CD4-positive, alpha-beta memory T cell (primary cell): ENCODE data around the gene SLC5A1. TPM values are rescaled to one million over a fixed set of nuclear protein-coding genes. Genes with fewer than 3 reads are reported as not detected.
"Not testable (repeated sequence)": the region's sequence is repeated elsewhere in the genome, so short reads cannot be mapped to it uniquely, and the experiment has no call there.

Experiments
- CTCF ChIA-PET: fragments of 350-600 bp; sonication (Branson Sonifier 250); formaldehyde crosslinking; loops from one replicate; lab custom pipeline; 2021; ENCODE audit warnings: inconsistent platforms; ENCODE audit not compliant: partially characterized antibody; lab: Charles Lee
- POLR2A ChIA-PET: fragments of 350-600 bp; sonication (Branson Sonifier 250); formaldehyde crosslinking; loops from one replicate; lab custom pipeline; 2021; ENCODE audit not compliant: partially characterized antibody; lab: Charles Lee
- DNase-seq, 5 donors: peaks; one replicate each; pipeline versions ENCODE4 v3.0.0 to v3.0.0-alpha.2; 2020 to 2022; ENCODE audit warnings: mixed read lengths in 1 of 5
- H3K27ac ChIP-seq: one replicate; pipeline ENCODE4 v1.7.0; 2013; ENCODE audit warnings: low read depth, low read length
- H3K27me3 ChIP-seq: 2 replicates; pipeline ENCODE4 v1.7.0; 2013; ENCODE audit warnings: mild to moderate bottlenecking, low read length, moderate library complexity; ENCODE audit not compliant: insufficient read depth
- H3K36me3 ChIP-seq: 2 replicates; pipeline ENCODE4 v1.7.0; 2013; ENCODE audit warnings: mild to moderate bottlenecking, low read length, moderate library complexity; ENCODE audit not compliant: insufficient read depth
- H3K4me1 ChIP-seq: 2 replicates; pipeline ENCODE4 v1.7.0; 2013; ENCODE audit warnings: mild to moderate bottlenecking, low read length, moderate library complexity; ENCODE audit not compliant: insufficient read depth
- H3K4me3 ChIP-seq, 2 donors: one replicate each; pipeline ENCODE4 v1.7.0; 2013; ENCODE audit warnings: low read length in 2 of 2, mild to moderate bottlenecking in 1 of 2
- H3K9me3 ChIP-seq, 2 donors: one replicate each; pipeline ENCODE4 v1.7.0; 2013; ENCODE audit warnings: low read length in 2 of 2, control low read depth in 1 of 2; ENCODE audit not compliant: control insufficient read depth in 1 of 2
- H3K27ac Mint-ChIP-seq, 7 donors: one replicate each; pipeline ENCODE4 v1.8.0; 2020 to 2021; ENCODE audit warnings: mixed read lengths in 7 of 7, mild to moderate bottlenecking in 6 of 7, inconsistent platforms in 3 of 7, moderate library complexity in 3 of 7
- H3K27me3 Mint-ChIP-seq, 2 donors: one replicate each; pipeline ENCODE4 v1.8.0; 2020 to 2021; ENCODE audit warnings: mixed read lengths in 2 of 2
- H3K36me3 Mint-ChIP-seq, 2 donors: one replicate each; pipeline ENCODE4 v1.8.0; 2020 to 2021; ENCODE audit warnings: mixed read lengths in 2 of 2, inconsistent platforms in 1 of 2, mild to moderate bottlenecking in 1 of 2
- H3K4me1 Mint-ChIP-seq, 4 donors: one replicate each; pipeline ENCODE4 v1.8.0; 2020 to 2021; ENCODE audit warnings: mixed read lengths in 4 of 4, mild to moderate bottlenecking in 1 of 4
- H3K4me3 Mint-ChIP-seq, 8 donors: one replicate each; pipeline ENCODE4 v1.8.0; 2020 to 2021; ENCODE audit warnings: mixed read lengths in 8 of 8, mild to moderate bottlenecking in 7 of 8, moderate library complexity in 6 of 8, inconsistent platforms in 3 of 8
- H3K9me3 Mint-ChIP-seq, 8 donors: one replicate each; pipeline ENCODE4 v1.8.0; 2020 to 2021; ENCODE audit warnings: mixed read lengths in 8 of 8, mild to moderate bottlenecking in 5 of 8, inconsistent platforms in 3 of 8, moderate library complexity in 1 of 8
- intact Hi-C: fragments of 100-400 bp; cut with micrococcal nuclease; formaldehyde crosslinking; loops from one replicate; pipeline ENCODE4 v1.15.1; 2023
- polyA plus RNA-seq, 2 donors: library from polyadenylated mRNA; unstranded; fragments of 300-500 nt; fragmentation: Illumina TruSeq; gene quantifications; one replicate each; pipeline ENCODE4 v1.2.3, GENCODE V29; 2021
- total RNA-seq, 2 experiments: library from RNA; stranded (reverse); gene quantifications; one replicate each; pipeline ENCODE4 v1.2.3, GENCODE V29; 2021

SLC5A1 gene
- total and polyA plus RNA-seq, 4 experiments from 2014 or later = not detected

- H3K9me3 Mint-ChIP-seq, H3K4me3 Mint-ChIP-seq, H3K4me3 ChIP-seq, H3K27ac ChIP-seq, H3K36me3 Mint-ChIP-seq, intact Hi-C loops, DNase-seq, H3K9me3 ChIP-seq, H3K27ac Mint-ChIP-seq, H3K27me3 ChIP-seq, H3K27me3 Mint-ChIP-seq, CTCF ChIA-PET, H3K36me3 ChIP-seq: not testable (repeated sequence)
- POLR2A ChIA-PET = interaction anchor here (0.6 kb wide), 1 partner anchor 115 kb away, joined by 3 read pairs; no protein-coding TSS in a partner anchor
- peaks cover 10 to 38% (median 23%) of the 10 kb centered on the region in 4 donors for H3K4me1 Mint-ChIP-seq
- H3K4me1 ChIP-seq = peaks cover 12% of the 10 kb centered on the region
Measured at GRCh38 chr22:32154727-32155126, 111.7 kb downstream of the SLC5A1 start.

DNA sequence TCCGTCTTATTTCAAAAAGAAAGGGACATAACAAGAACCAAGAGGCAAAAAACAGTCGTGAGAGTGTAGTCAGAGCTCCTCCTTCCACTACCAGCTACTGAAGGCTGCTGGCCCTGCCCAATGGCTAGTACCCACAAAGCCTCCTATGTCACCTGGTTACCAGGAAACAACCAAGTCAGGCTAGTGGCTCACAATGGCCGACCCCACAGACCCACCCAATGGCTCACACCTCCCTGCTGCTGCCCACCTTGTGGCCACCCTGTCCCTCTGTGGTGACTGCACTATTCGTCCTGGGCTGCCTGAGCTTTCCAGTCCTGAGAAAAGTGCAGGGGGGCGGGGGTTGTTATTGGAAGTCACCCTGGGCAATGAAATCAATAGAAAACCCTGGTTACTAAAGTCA, 114.6 kb downstream of the SLC5A1 start:
- H3K9me3 ChIP-seq, POLR2A ChIA-PET, DNase-seq, H3K4me3 ChIP-seq, H3K9me3 Mint-ChIP-seq, H3K27me3 ChIP-seq, H3K36me3 Mint-ChIP-seq, H3K36me3 ChIP-seq, H3K27ac ChIP-seq, H3K4me3 Mint-ChIP-seq, H3K27me3 Mint-ChIP-seq, intact Hi-C loops, H3K27ac Mint-ChIP-seq: not testable (repeated sequence)
- peaks cover 12% of the 10 kb centered on the region for H3K4me1 ChIP-seq
- CTCF ChIA-PET = interaction anchor here (0.9 to 1.1 kb wide), 2 partner anchors 16 to 45 kb away, joined by 3 read pairs; no protein-coding TSS in a partner anchor
- peaks cover 9 to 19% (median 12%) of the 10 kb centered on the region in 4 donors for H3K4me1 Mint-ChIP-seq

DNA sequence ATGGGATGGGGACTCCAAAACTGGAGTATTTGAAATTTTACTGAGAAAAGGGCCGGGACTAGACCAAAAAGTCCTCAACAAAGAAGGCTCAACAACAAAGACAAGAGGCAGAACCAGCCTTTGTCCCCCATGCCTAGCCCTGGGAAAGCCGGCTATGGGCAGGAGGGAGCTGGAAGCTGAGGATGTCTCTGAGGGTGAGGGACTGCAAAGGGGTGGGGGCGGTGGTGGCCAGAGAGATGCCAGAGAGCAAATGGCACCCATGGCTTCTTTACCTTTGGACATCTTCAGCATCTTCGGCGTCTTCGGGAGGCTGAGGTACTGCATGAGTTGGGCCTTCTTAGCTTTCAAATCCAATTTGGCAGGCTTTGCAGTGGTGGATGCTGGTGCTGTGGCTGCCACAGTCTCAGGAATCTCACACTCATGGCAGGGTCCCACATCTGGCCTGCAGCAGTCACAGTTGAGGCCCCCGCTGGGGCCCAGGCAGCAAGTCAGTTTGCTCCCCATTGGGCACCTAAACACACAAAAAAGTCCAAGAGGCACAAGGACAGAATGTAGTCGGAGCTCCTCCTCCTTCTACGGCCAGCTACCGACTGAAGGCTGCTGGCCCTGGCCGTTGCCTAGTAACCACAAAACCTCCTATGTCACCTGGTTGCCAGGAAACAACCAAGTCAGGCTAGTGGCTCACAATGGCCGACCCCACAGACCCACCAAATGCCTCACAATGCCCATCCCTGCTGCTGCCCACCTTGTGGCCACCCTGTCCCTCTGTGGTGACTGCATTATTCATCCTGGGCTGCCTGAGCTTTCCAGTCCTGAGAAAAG, 115.9 kb downstream of the SLC5A1 start, which contains the start of gene C22orf42:
TSS of gene C22orf42 (minus strand) at position 592 of the 822 bp plus-strand sequence. CDS start at position 504, 88 bp downstream.
- intact Hi-C loops = no loop called here
- no peaks in the 10 kb centered on the region for H3K36me3 ChIP-seq
- no peak within 1 kb of the TSS for H3K27ac ChIP-seq
- no peaks in the 10 kb centered on the region for H3K9me3 ChIP-seq
- Mint-ChIP-seq H3K27me3 (peaks cover 2 to 7% of the 10 kb centered on the region in 2 donors), H3K36me3 (no peaks in the 10 kb centered on the region), H3K4me3 (no peak within 1 kb of the TSS), H3K27ac (no peak within 1 kb of the TSS), H3K4me1 (peaks cover 5 to 9% (median 8%) of the 10 kb centered on the region in 4 donors), H3K9me3 (no peaks in the 10 kb centered on the region)
- H3K27me3 ChIP-seq = no peaks in the 10 kb centered on the region
- H3K4me1 ChIP-seq = no peaks in the 10 kb centered on the region
- DNase-seq = no peak
- POLR2A ChIA-PET = no interaction called here
- CTCF ChIA-PET = interaction anchor here (0.9 to 1.1 kb wide), 2 partner anchors 17 to 43 kb away, joined by 3 read pairs; no protein-coding TSS in a partner anchor
- H3K4me3 ChIP-seq = no peak within 1 kb of the TSS

GRCh38 chr22:32160411-32160810, 117.3 kb downstream of the SLC5A1 start:
- H3K4me1 ChIP-seq, H3K9me3 Mint-ChIP-seq, H3K4me3 Mint-ChIP-seq, H3K27ac ChIP-seq, H3K9me3 ChIP-seq, H3K27me3 Mint-ChIP-seq, H3K36me3 Mint-ChIP-seq, intact Hi-C loops, H3K4me3 ChIP-seq, H3K36me3 ChIP-seq, DNase-seq, CTCF ChIA-PET, H3K27me3 ChIP-seq, H3K27ac Mint-ChIP-seq, POLR2A ChIA-PET: not testable (repeated sequence)
- peaks cover 9 to 17% (median 11%) of the 10 kb centered on the region in 4 donors for H3K4me1 Mint-ChIP-seq

Other genes starting within 250 kb of the SLC5A1 start
- 10 to 100 TPM; 48.0 to 57.0 TPM for gene YWHAH, start 98.7 kb upstream of the SLC5A1 start, total RNA-seq
- gene YWHAH, start 98.7 kb upstream of the SLC5A1 start, polyA plus RNA-seq = 100 to 1,000 TPM in 1 of 2 donors, 10 to 100 TPM in 1; 99.3 to 126 TPM
- not detected for gene C22orf42, start 116.0 kb downstream of the SLC5A1 start, total RNA-seq
- gene C22orf42, start 116.0 kb downstream of the SLC5A1 start, polyA plus RNA-seq = not detected
- gene RFPL2, start 161.8 kb downstream of the SLC5A1 start, total RNA-seq = under 1 TPM; 0.61 to 0.81 TPM
- 1 to 10 TPM; 3.6 to 4.7 TPM for gene RFPL2, start 161.8 kb downstream of the SLC5A1 start, polyA plus RNA-seq
- not detected for gene SLC5A4, start 212.1 kb downstream of the SLC5A1 start, total RNA-seq
- gene SLC5A4, start 212.1 kb downstream of the SLC5A1 start, polyA plus RNA-seq = not detected